DOHH2 (cell line): ENCODE data around the gene CXCR5.

Experiments used
- EZH2phosphoT487 ChIP-seq: fragments of 200-600 bp; sonication (generic); IDR thresholded peaks from 2 replicates; pipeline ENCODE4 v1.6.1; 2017; ENCODE audit warnings: borderline replicate concordance, mild to moderate bottlenecking, antibody characterized with exemption, low read length, moderate library complexity, mixed read lengths
- TF ChIP-seq, protein P1 (sequence below): fragments of 200-600 bp; sonication (generic); IDR thresholded peaks from one replicate; pipeline ENCODE4 v1.5.1; 2014; ENCODE audit warnings: antibody characterized with exemption, mild to moderate bottlenecking, low read depth, low read length; ENCODE audit not compliant: poor library complexity, severe bottlenecking

GRCh38 chr11:118913411-118914125 is 29.9 kb downstream of the CXCR5 start:
- TF ChIP-seq, protein P1, sequence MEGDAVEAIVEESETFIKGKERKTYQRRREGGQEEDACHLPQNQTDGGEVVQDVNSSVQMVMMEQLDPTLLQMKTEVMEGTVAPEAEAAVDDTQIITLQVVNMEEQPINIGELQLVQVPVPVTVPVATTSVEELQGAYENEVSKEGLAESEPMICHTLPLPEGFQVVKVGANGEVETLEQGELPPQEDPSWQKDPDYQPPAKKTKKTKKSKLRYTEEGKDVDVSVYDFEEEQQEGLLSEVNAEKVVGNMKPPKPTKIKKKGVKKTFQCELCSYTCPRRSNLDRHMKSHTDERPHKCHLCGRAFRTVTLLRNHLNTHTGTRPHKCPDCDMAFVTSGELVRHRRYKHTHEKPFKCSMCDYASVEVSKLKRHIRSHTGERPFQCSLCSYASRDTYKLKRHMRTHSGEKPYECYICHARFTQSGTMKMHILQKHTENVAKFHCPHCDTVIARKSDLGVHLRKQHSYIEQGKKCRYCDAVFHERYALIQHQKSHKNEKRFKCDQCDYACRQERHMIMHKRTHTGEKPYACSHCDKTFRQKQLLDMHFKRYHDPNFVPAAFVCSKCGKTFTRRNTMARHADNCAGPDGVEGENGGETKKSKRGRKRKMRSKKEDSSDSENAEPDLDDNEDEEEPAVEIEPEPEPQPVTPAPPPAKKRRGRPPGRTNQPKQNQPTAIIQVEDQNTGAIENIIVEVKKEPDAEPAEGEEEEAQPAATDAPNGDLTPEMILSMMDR = no peak
- TF ChIP-seq EZH2phosphoT487 = no peak
